HCT116 (cell line): ENCODE results near the gene MRPL42. TPM values are rescaled to one million over a fixed set of nuclear protein-coding genes. Genes with fewer than 3 reads are reported as not detected.

Experiments used
- ATAC-seq: fragments of 200-7000 bp; cut with Tn5 transposase; 2 replicates; pipeline ENCODE4 v1.9.1; 2020; ENCODE audit warnings: mild to moderate bottlenecking, moderate library complexity
- BruUV-seq: library from RNA; stranded (reverse); fragments of 400-500 nt; replicated peaks from 2 replicates; lab custom pipeline; 2021; lab: Mats Ljungman, UMichigan
- CTCF ChIA-PET: fragments of 300-600 bp; sonication (Branson Sonifier 250); formaldehyde crosslinking; loops from one replicate; lab custom pipeline; 2021; ENCODE audit warnings: antibody characterized with exemption; lab: Charles Lee
- POLR2A ChIA-PET: fragments of 300-600, 350-600 bp; sonication (Branson Sonifier 250); formaldehyde crosslinking; loops from one replicate; lab custom pipeline; 2021; ENCODE audit warnings: antibody characterized with exemption; lab: Charles Lee
- RAD21 ChIA-PET, 2 experiments: fragments of 300-600 bp; sonication (Branson Sonifier 250); formaldehyde crosslinking; loops; one replicate each; lab custom pipeline; 2023; ENCODE audit warnings: low total read pairs in 2 of 2; ENCODE audit not compliant: uncharacterized antibody in 2 of 2, unreplicated experiment in 2 of 2, low non-redundant PET in 1 of 2; lab: Charles Lee
- DNase-seq: peaks from one replicate; pipeline ENCODE4 v3.0.0-alpha.2; 2010; ENCODE audit warnings: low read depth, low spot score
- H2AFZ ChIP-seq: fragments of 200-600 bp; shearing (Covaris generic), sonication (generic); 2 replicates; pipeline ENCODE4 v1.6.1; 2017; ENCODE audit warnings: low read depth, mixed run types, mixed read lengths, antibody characterized with exemption, low read length; ENCODE audit not compliant: poor library complexity, severe bottlenecking
- H3K27ac ChIP-seq: 2 replicates; pipeline ENCODE4 v1.5.1; 2012; ENCODE audit warnings: low read depth, low read length
- H3K27me3 ChIP-seq: fragments of 200-600 bp; sonication (generic); 2 replicates; pipeline ENCODE4 v1.6.1; 2016; ENCODE audit warnings: mixed run types, low read length, mixed read lengths; ENCODE audit not compliant: insufficient read depth
- H3K36me3 ChIP-seq, 2 experiments: fragments of 200-500 bp in 1 of 2; fragments of 200-600 bp in 1 of 2; sonication (Bioruptor generic) in 1 of 2; sonication (generic) in 1 of 2; 2 replicates each; pipeline versions ENCODE4 v1.5.1 to v1.6.1; 2014 to 2016; ENCODE audit warnings: low read length in 2 of 2, inconsistent platforms in 1 of 2, mixed read lengths in 1 of 2, mixed run types in 1 of 2; ENCODE audit not compliant: insufficient read depth in 2 of 2, control insufficient read depth in 1 of 2
- H3K4me1 ChIP-seq, 2 experiments: fragments of 200-600 bp in 1 of 2; sonication (generic) in 1 of 2; 2 replicates each; pipeline versions ENCODE4 v1.5.1 to v1.6.1; 2012 to 2017; ENCODE audit warnings: low read length in 2 of 2, inconsistent platforms in 1 of 2, mild to moderate bottlenecking in 1 of 2, mixed read lengths in 1 of 2, mixed run types in 1 of 2, moderate library complexity in 1 of 2; ENCODE audit not compliant: insufficient read depth in 2 of 2, control insufficient read depth in 1 of 2
- H3K4me2 ChIP-seq: fragments of 200-600 bp; sonication (generic); 2 replicates; pipeline ENCODE4 v1.6.1; 2017; ENCODE audit warnings: mixed run types, low read length, mixed read lengths
- H3K4me3 ChIP-seq, 2 experiments: fragments of 200-600 bp in 1 of 2; sonication (generic) in 1 of 2; replicated peaks in 1 of 2; 2 replicates each; pipeline ENCODE4 v1.5.1; 2011 to 2016; ENCODE audit warnings: low read length in 2 of 2, control low read depth in 1 of 2, low read depth in 1 of 2, mild to moderate bottlenecking in 1 of 2, mixed read lengths in 1 of 2, mixed run types in 1 of 2
- H3K79me2 ChIP-seq: fragments of 200-600 bp; sonication (generic); 2 replicates; pipeline ENCODE4 v1.6.1; 2017; ENCODE audit warnings: mild to moderate bottlenecking, mixed run types, low read length, moderate library complexity, mixed read lengths; ENCODE audit not compliant: insufficient read depth
- H3K9ac ChIP-seq: fragments of 200-600 bp; sonication (generic); 2 replicates; pipeline ENCODE4 v1.6.1; 2016; ENCODE audit warnings: low read length, mixed read lengths
- H3K9me2 ChIP-seq: fragments of 200-600 bp; sonication (generic), shearing (Covaris generic); 2 replicates; pipeline ENCODE4 v1.6.1; 2017; ENCODE audit warnings: mixed run types, mild to moderate bottlenecking, moderate library complexity; ENCODE audit not compliant: insufficient read depth
- H3K9me3 ChIP-seq, 2 experiments: fragments of 200-500 bp in 1 of 2; fragments of 200-600 bp in 1 of 2; sonication (Bioruptor generic) in 1 of 2; sonication (generic) in 1 of 2; 2 replicates each; pipeline ENCODE4 v1.6.1; 2014 to 2017; ENCODE audit warnings: low read length in 2 of 2, mixed read lengths in 2 of 2, inconsistent platforms in 1 of 2, low read depth in 1 of 2, mild to moderate bottlenecking in 1 of 2, mixed run types in 1 of 2, moderate library complexity in 1 of 2; ENCODE audit not compliant: control insufficient read depth in 1 of 2, insufficient read depth in 1 of 2
- H4K20me1 ChIP-seq: fragments of 200-600 bp; sonication (generic), shearing (Covaris generic); 2 replicates; pipeline ENCODE4 v1.6.1; 2017; ENCODE audit warnings: mixed run types, mild to moderate bottlenecking, moderate library complexity; ENCODE audit not compliant: insufficient read depth
- ATF3 ChIP-seq: IDR thresholded peaks from 2 replicates; pipeline ENCODE4 v1.6.1; 2012
- CBX3 ChIP-seq: IDR thresholded peaks from 2 replicates; pipeline ENCODE4 v1.6.1; 2012; ENCODE audit warnings: low read depth
- CEBPB ChIP-seq: IDR thresholded peaks from 2 replicates; pipeline ENCODE4 v1.6.1; 2012; ENCODE audit warnings: low read depth
- EZH2 ChIP-seq: fragments of 200-600 bp; sonication (generic); IDR thresholded peaks from 2 replicates; pipeline ENCODE4 v1.6.1; 2017; ENCODE audit warnings: antibody characterized with exemption, mixed run types
- EZH2phosphoT487 ChIP-seq: fragments of 200-600 bp; IDR thresholded peaks from 2 replicates; pipeline ENCODE4 v1.6.1; 2018; ENCODE audit warnings: antibody characterized with exemption, borderline replicate concordance
- FOSL1 ChIP-seq: IDR thresholded peaks from 2 replicates; pipeline ENCODE4 v1.6.1; 2012; ENCODE audit warnings: low read depth
- POLR2AphosphoS5 ChIP-seq: IDR thresholded peaks from 2 replicates; pipeline ENCODE4 v1.6.1; 2011; ENCODE audit warnings: mild to moderate bottlenecking, low read depth, low read length, moderate library complexity
- RAD21 ChIP-seq: IDR thresholded peaks from 2 replicates; pipeline ENCODE4 v1.6.1; 2012; ENCODE audit warnings: low read depth, mild to moderate bottlenecking
- SP1 ChIP-seq: IDR thresholded peaks from 2 replicates; pipeline ENCODE4 v1.6.1; 2012; ENCODE audit warnings: low read depth
- SRF ChIP-seq: IDR thresholded peaks from 2 replicates; pipeline ENCODE4 v1.6.1; 2012; ENCODE audit warnings: low read depth
- TCF7L2 ChIP-seq: IDR thresholded peaks from 2 replicates; pipeline ENCODE4 v1.7.0; 2011; ENCODE audit warnings: borderline replicate concordance, inconsistent platforms; ENCODE audit not compliant: insufficient read depth, insufficient read length; ENCODE audit errors: extremely low read depth
- ZBTB33 ChIP-seq: IDR thresholded peaks from 2 replicates; pipeline ENCODE4 v1.6.1; 2011; ENCODE audit warnings: mild to moderate bottlenecking, low read length, moderate library complexity; ENCODE audit not compliant: insufficient replicate concordance; ENCODE audit errors: extremely low read depth
- ZFX ChIP-seq: fragments of 450-650 bp; IDR thresholded peaks from 2 replicates; pipeline ENCODE4 v1.6.1; 2017
- intact Hi-C: fragments of 100-400 bp; cut with micrococcal nuclease; formaldehyde crosslinking; loops from 2 replicates; pipeline ENCODE4 v1.10.0; 2022
- total RNA-seq: library from RNA; stranded (reverse); gene quantifications from one replicate; pipeline ENCODE4 v1.2.1, GENCODE V29; 2021; ENCODE audit not compliant: unreplicated experiment

Gene MRPL42
- total RNA-seq, 1 experiment from 2014 or later, result 120 TPM

- no peak for TF ChIP-seq FOSL1
- TF ChIP-seq CBX3, result no peak
- no peak for TF ChIP-seq ZBTB33
- TF ChIP-seq TCF7L2, result no peak
- TF ChIP-seq ATF3, result no peak
- no peak for TF ChIP-seq EZH2
- TF ChIP-seq RAD21, result no peak
- no peak for TF ChIP-seq CEBPB
- TF ChIP-seq SP1, result no peak
- TF ChIP-seq EZH2phosphoT487, result no peak
- no peak for TF ChIP-seq SRF
- no peak for TF ChIP-seq ZFX
- no peak for TF ChIP-seq POLR2AphosphoS5
- DNase-seq, result no peak
- Histone ChIP-seq H3K9me3 (no peaks in the 10 kb centered on the region), H3K9me2 (no peaks in the 10 kb centered on the region), H3K4me1 (no peaks in the 10 kb centered on the region), H3K9ac (no peak overlapping the region), H3K4me2 (no peak overlapping the region), H3K79me2 (no peaks in the 10 kb centered on the region), H2AFZ (no peak overlapping the region), H3K4me3 (no peak overlapping the region), H4K20me1 (no peaks in the 10 kb centered on the region), H3K27ac (no peak overlapping the region), H3K36me3 (no peaks in the 10 kb centered on the region), H3K27me3 (no peaks in the 10 kb centered on the region)
- BruUV-seq, result no TSS peak
- ChIA-PET RAD21 (no interaction called here), CTCF (no interaction called here), POLR2A (no interaction called here)
- intact Hi-C loops, result no loop called here
- ATAC-seq, result no peak
Measured at GRCh38 chr12:93459097-93459496, 8.2 kb upstream of the MRPL42 start.
